SK-N-SH (cell line): ENCODE results near the gene PRICKLE4. TPM values are rescaled to one million over a fixed set of nuclear protein-coding genes. Genes with fewer than 3 reads are reported as not detected.

Experiments used
- CTCF ChIA-PET: fragments of 300-600, 350-600 bp; formaldehyde crosslinking; extraction: SDS; loops from one replicate; lab custom pipeline; 2021; lab: Yijun Ruan, JAX
- POLR2A ChIA-PET: fragments of 350-600 bp; sonication (Branson Sonifier 250); formaldehyde crosslinking; extraction: SDS; loops from one replicate; lab custom pipeline; 2020; ENCODE audit warnings: antibody characterized with exemption, inconsistent platforms; lab: Yijun Ruan, JAX
- DNase-seq: peaks from one replicate; pipeline ENCODE4 v3.0.0; 2012
- H2AFZ ChIP-seq: fragments of 200-600 bp; sonication (generic); 2 replicates; pipeline ENCODE4 v1.8.1; 2016; ENCODE audit warnings: antibody characterized with exemption, mild to moderate bottlenecking, low read depth
- H3F3A ChIP-seq: fragments of 200-600 bp; sonication (generic); replicated peaks from 2 replicates; pipeline ENCODE3; 2016; ENCODE audit warnings: antibody characterized with exemption, mild to moderate bottlenecking; ENCODE audit not compliant: insufficient read depth
- H3K27ac ChIP-seq, 2 experiments: fragments of 200-500 bp in 1 of 2; fragments of 200-600 bp in 1 of 2; sonication (Bioruptor generic) in 1 of 2; sonication (generic), shearing (Covaris generic) in 1 of 2; 2 replicates each; pipeline versions ENCODE4 v1.5.1 to v1.6.1; 2014 to 2016; ENCODE audit warnings: low read depth in 2 of 2, inconsistent platforms in 1 of 2, low read length in 1 of 2, mild to moderate bottlenecking in 1 of 2, mixed read lengths in 1 of 2
- H3K27me3 ChIP-seq: fragments of 200-600 bp; sonication (generic), shearing (Covaris generic); 2 replicates; pipeline ENCODE4 v1.6.1; 2016; ENCODE audit warnings: mixed run types; ENCODE audit not compliant: insufficient read depth
- H3K36me3 ChIP-seq, 2 experiments: fragments of 200-500 bp in 1 of 2; fragments of 200-600 bp in 1 of 2; sonication (Bioruptor generic) in 1 of 2; sonication (generic) in 1 of 2; replicated peaks in 1 of 2; 2 replicates each; pipeline versions ENCODE3 to v1.5.1; 2014 to 2016; ENCODE audit warnings: low read length in 1 of 2, mild to moderate bottlenecking in 1 of 2; ENCODE audit not compliant: insufficient read depth in 2 of 2, control insufficient read depth in 1 of 2
- H3K4me1 ChIP-seq, 2 experiments: fragments of 200-500 bp in 1 of 2; fragments of 200-600 bp in 1 of 2; sonication (Bioruptor generic) in 1 of 2; sonication (generic), shearing (Covaris generic) in 1 of 2; 2 replicates each; pipeline versions ENCODE4 v1.5.1 to v1.6.1; 2014 to 2016; ENCODE audit warnings: low read depth in 1 of 2, low read length in 1 of 2, mixed run types in 1 of 2; ENCODE audit not compliant: insufficient read depth in 2 of 2, control insufficient read depth in 1 of 2
- H3K4me2 ChIP-seq: fragments of 200-600 bp; sonication (generic), shearing (Covaris generic); 2 replicates; pipeline ENCODE4 v1.6.1; 2017; ENCODE audit warnings: mixed run types
- H3K4me3 ChIP-seq, 2 experiments: fragments of 200-500 bp in 1 of 2; fragments of 200-600 bp in 1 of 2; sonication (Bioruptor generic) in 1 of 2; sonication (generic), shearing (Covaris generic) in 1 of 2; 2 replicates each; pipeline versions ENCODE4 v1.5.1 to v1.8.1; 2014 to 2016; ENCODE audit warnings: low read depth in 2 of 2, inconsistent platforms in 1 of 2, low read length in 1 of 2, mild to moderate bottlenecking in 1 of 2, mixed read lengths in 1 of 2, moderate library complexity in 1 of 2
- H3K79me2 ChIP-seq: fragments of 200-600 bp; sonication (generic); 2 replicates; pipeline ENCODE4 v1.8.1; 2017; ENCODE audit warnings: mild to moderate bottlenecking; ENCODE audit not compliant: insufficient read depth
- H3K9ac ChIP-seq: fragments of 200-600 bp; sonication (generic); 2 replicates; pipeline ENCODE4 v1.6.1; 2017; ENCODE audit warnings: mixed run types
- H3K9me2 ChIP-seq: fragments of 200-600 bp; sonication (generic); 2 replicates; pipeline ENCODE4 v1.6.1; 2017; ENCODE audit warnings: mixed run types
- H3K9me3 ChIP-seq: fragments of 200-600 bp; sonication (generic); 2 replicates; pipeline ENCODE4 v1.6.1; 2017; ENCODE audit warnings: mixed run types, mild to moderate bottlenecking, moderate library complexity
- H4K20me1 ChIP-seq: fragments of 200-600 bp; sonication (generic); 2 replicates; pipeline ENCODE4 v1.6.1; 2017; ENCODE audit warnings: mild to moderate bottlenecking, mixed run types; ENCODE audit not compliant: insufficient read depth
- CHD2 ChIP-seq: fragments of 150-350 bp; IDR thresholded peaks from 2 replicates; pipeline ENCODE4 v1.6.1; 2018; ENCODE audit warnings: low read length; ENCODE audit not compliant: partially characterized antibody
- CTCF ChIP-seq: fragments of 200-600 bp; sonication (generic); IDR thresholded peaks from 2 replicates; pipeline ENCODE4 v1.6.1; 2017; ENCODE audit warnings: antibody characterized with exemption, mild to moderate bottlenecking, moderate library complexity
- ELF1 ChIP-seq: IDR thresholded peaks from 2 replicates; pipeline ENCODE4 v1.4.0; 2012
- FOXJ3 ChIP-seq: sonication (generic); formaldehyde crosslinking; IDR thresholded peaks from 2 replicates; pipeline ENCODE4 v1.5.1; 2020; ENCODE audit warnings: mild to moderate bottlenecking, missing genetic modification reagents
- FOXM1 ChIP-seq: IDR thresholded peaks from 2 replicates; pipeline ENCODE4 v1.4.0; 2012; ENCODE audit warnings: low read depth, mild to moderate bottlenecking
- GATA2 ChIP-seq: sonication (generic); formaldehyde crosslinking; IDR thresholded peaks from 2 replicates; pipeline ENCODE4 v1.5.0; 2020; ENCODE audit warnings: mild to moderate bottlenecking, missing genetic modification reagents
- MEF2A ChIP-seq: IDR thresholded peaks from 2 replicates; pipeline ENCODE4 v1.4.0; 2012; ENCODE audit warnings: low read depth, borderline replicate concordance
- NRF1 ChIP-seq: IDR thresholded peaks from 2 replicates; pipeline ENCODE4 v1.6.1; 2012; ENCODE audit warnings: low read depth, mild to moderate bottlenecking, low read length
- POLR2AphosphoS5 ChIP-seq: IDR thresholded peaks from 2 replicates; pipeline ENCODE4 v1.6.1; 2012; ENCODE audit warnings: low read depth, low read length
- TCF12 ChIP-seq: IDR thresholded peaks from 2 replicates; pipeline ENCODE4 v1.4.0; 2012
- whole genome bisulfite sequencing: methylation state at CpG from one replicate; pipeline ENCODE4 v1.1.6; 2017; ENCODE audit warnings: low lambda C conversion rate; 5-methylcytosine and 5-hydroxymethylcytosine counted together
- polyA plus RNA-seq, 3 experiments: library from polyadenylated mRNA; depleted of rRNA; stranded (reverse); fragments of >200 nt; gene quantifications; 2 replicates each; pipeline ENCODE4 v1.2.3, GENCODE V29; 2012
- TF ChIP-seq, protein P1 (sequence below): fragments of 150-350 bp; IDR thresholded peaks from 2 replicates; pipeline ENCODE4 v1.6.1; 2016; ENCODE audit warnings: mild to moderate bottlenecking, low read depth, low read length
- TF ChIP-seq, protein P2 (sequence below): IDR thresholded peaks from 2 replicates; pipeline ENCODE4; 2012
- TF ChIP-seq, protein P3 (sequence below): IDR thresholded peaks from 2 replicates; pipeline ENCODE4 v1.4.0; 2012; ENCODE audit warnings: low read depth, borderline replicate concordance

Gene PRICKLE4
- polyA plus RNA-seq, 1 of the 3 experiments (the other 2 are of a cell fraction), result 3.9 TPM

DNA sequence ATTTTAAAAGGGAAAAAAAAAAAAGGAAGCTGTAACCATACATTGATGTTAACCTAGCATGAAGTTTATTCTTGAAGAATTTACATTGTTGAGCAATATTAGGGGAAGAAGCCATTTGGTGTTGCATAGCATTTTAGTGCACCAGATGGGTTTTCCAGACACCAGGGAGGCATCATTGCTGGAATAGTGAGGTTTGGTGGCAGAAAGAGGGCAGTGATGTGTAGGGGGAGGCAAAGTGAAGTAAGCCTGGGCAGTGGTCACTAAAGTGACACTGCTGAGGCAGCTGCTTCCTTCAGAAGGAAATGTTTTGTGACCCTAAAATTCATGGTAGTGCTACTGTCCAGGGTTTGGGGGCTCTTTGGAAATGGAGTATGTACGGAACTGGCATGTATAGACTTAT lies 9.5 kb downstream of the PRICKLE4 start:
- no peak for DNase-seq
- H3K79me2 ChIP-seq, result peaks cover 26% of the 10 kb centered on the region
- CTCF ChIA-PET, result interaction anchor here (0.8 to 2.2 kb wide), 6 partner anchors 11 to 254 kb away, joined by 3 to 10 read pairs (median 4); no protein-coding TSS in a partner anchor
- WGBS, result 94% methylated on average over 1 of the region's 1 CpG
- peaks cover 39% of the 10 kb centered on the region for H3F3A ChIP-seq
- no peaks in the 10 kb centered on the region for H4K20me1 ChIP-seq
- H3K4me2 ChIP-seq, result no peak overlapping the region
- peaks cover 31 to 55% of the 10 kb centered on the region in 2 experiments for H3K36me3 ChIP-seq
- no peaks in the 10 kb centered on the region for H3K27me3 ChIP-seq
- no peaks in the 10 kb centered on the region for H3K9me2 ChIP-seq
- no peak overlapping the region for H2AFZ ChIP-seq
- H3K27ac ChIP-seq, result no peak overlapping the region; a peak in 1 of 4 replicates
- H3K4me1 ChIP-seq, result peaks cover 9 to 17% of the 10 kb centered on the region in 2 experiments; a peak in 2 of 4 replicates
- TF ChIP-seq, protein P1, sequence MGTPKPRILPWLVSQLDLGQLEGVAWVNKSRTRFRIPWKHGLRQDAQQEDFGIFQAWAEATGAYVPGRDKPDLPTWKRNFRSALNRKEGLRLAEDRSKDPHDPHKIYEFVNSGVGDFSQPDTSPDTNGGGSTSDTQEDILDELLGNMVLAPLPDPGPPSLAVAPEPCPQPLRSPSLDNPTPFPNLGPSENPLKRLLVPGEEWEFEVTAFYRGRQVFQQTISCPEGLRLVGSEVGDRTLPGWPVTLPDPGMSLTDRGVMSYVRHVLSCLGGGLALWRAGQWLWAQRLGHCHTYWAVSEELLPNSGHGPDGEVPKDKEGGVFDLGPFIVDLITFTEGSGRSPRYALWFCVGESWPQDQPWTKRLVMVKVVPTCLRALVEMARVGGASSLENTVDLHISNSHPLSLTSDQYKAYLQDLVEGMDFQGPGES, result no peak
- no peak for TF ChIP-seq TCF12
- TF ChIP-seq, protein P2, sequence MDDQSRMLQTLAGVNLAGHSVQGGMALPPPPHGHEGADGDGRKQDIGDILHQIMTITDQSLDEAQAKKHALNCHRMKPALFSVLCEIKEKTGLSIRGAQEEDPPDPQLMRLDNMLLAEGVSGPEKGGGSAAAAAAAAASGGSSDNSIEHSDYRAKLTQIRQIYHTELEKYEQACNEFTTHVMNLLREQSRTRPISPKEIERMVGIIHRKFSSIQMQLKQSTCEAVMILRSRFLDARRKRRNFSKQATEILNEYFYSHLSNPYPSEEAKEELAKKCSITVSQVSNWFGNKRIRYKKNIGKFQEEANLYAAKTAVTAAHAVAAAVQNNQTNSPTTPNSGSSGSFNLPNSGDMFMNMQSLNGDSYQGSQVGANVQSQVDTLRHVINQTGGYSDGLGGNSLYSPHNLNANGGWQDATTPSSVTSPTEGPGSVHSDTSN, result no peak
- TF ChIP-seq CHD2, result no peak
- TF ChIP-seq POLR2AphosphoS5, result no peak
- TF ChIP-seq GATA2 (CRISPR knock-in tag), result no peak
- TF ChIP-seq FOXM1, result no peak
- TF ChIP-seq FOXJ3 (CRISPR knock-in tag), result no peak
- POLR2A ChIA-PET, result interaction anchor here (1.2 kb wide), 1 partner anchor 57 kb away, joined by 3 read pairs; no protein-coding TSS in a partner anchor
- no peak overlapping the region for H3K9ac ChIP-seq
- H3K9me3 ChIP-seq, result no peaks in the 10 kb centered on the region
- no peak overlapping the region for H3K4me3 ChIP-seq

DNA sequence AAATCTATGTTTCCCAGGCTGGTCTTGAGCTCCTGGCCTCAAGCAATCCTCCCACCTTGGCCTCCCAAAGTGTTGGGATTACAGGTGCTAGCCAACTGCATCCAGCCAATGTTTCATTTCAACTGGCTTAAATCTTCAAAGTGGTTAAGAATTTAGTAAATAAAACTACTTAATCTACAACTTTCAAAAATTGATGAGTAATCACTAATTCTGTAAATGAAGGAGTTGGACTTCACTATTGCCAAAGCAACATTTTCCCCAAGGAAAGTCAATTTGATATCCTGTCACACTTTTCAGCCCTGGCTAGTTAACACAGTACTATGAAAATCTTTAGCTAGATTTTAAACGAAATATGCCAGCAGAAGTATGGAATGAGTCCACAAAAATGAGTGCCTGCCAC lies 10.7 kb downstream of the PRICKLE4 start:
- Histone ChIP-seq H3K36me3 (peaks cover 31 to 63% of the 10 kb centered on the region in 2 experiments), H3K4me2 (no peak overlapping the region), H3K27ac (0 out of 4 replicates have a peak overlapping the region, but pooled peaks of 1 of the 2 experiments have one; percentile 1), H3K4me1 (peaks cover 8 to 9% of the 10 kb centered on the region in 2 experiments; a peak in 2 of 4 replicates), H3K27me3 (no peaks in the 10 kb centered on the region), H3K9me2 (no peaks in the 10 kb centered on the region), H3K9ac (no peak overlapping the region), H3K79me2 (peaks cover 26% of the 10 kb centered on the region), H3F3A (peaks cover 39% of the 10 kb centered on the region), H4K20me1 (no peaks in the 10 kb centered on the region), H3K9me3 (no peaks in the 10 kb centered on the region), H2AFZ (no peak overlapping the region), H3K4me3 (no peak overlapping the region)
- ChIA-PET POLR2A (interaction anchor here (0.7 to 1.2 kb wide), 2 partner anchors 10 to 58 kb away, joined by 3 read pairs; no protein-coding TSS in a partner anchor), CTCF (interaction anchor here (0.9 to 2.2 kb wide), 6 partner anchors 10 to 255 kb away, joined by 3 to 10 read pairs (median 3); no protein-coding TSS in a partner anchor)
- TF ChIP-seq NRF1 (no peak), MEF2A (no peak), FOXM1 (no peak), CTCF (no peak), POLR2AphosphoS5 (no peak), ELF1 (no peak), TCF12 (no peak), CHD2 (no peak)
- TF ChIP-seq, protein P2, result no peak
- TF ChIP-seq, protein P3, sequence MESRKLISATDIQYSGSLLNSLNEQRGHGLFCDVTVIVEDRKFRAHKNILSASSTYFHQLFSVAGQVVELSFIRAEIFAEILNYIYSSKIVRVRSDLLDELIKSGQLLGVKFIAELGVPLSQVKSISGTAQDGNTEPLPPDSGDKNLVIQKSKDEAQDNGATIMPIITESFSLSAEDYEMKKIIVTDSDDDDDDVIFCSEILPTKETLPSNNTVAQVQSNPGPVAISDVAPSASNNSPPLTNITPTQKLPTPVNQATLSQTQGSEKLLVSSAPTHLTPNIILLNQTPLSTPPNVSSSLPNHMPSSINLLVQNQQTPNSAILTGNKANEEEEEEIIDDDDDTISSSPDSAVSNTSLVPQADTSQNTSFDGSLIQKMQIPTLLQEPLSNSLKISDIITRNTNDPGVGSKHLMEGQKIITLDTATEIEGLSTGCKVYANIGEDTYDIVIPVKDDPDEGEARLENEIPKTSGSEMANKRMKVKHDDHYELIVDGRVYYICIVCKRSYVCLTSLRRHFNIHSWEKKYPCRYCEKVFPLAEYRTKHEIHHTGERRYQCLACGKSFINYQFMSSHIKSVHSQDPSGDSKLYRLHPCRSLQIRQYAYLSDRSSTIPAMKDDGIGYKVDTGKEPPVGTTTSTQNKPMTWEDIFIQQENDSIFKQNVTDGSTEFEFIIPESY, result no peak
- no peak for DNase-seq
- WGBS, result 45% methylated on average over 1 of the region's 1 CpG
